Measurements from ENCODE around the gene PNISR.
"Not testable (repeated sequence)": the region's sequence is repeated elsewhere in the genome, so short reads cannot be mapped to it uniquely, and the experiment has no call there.

The PNISR gene, protein sequence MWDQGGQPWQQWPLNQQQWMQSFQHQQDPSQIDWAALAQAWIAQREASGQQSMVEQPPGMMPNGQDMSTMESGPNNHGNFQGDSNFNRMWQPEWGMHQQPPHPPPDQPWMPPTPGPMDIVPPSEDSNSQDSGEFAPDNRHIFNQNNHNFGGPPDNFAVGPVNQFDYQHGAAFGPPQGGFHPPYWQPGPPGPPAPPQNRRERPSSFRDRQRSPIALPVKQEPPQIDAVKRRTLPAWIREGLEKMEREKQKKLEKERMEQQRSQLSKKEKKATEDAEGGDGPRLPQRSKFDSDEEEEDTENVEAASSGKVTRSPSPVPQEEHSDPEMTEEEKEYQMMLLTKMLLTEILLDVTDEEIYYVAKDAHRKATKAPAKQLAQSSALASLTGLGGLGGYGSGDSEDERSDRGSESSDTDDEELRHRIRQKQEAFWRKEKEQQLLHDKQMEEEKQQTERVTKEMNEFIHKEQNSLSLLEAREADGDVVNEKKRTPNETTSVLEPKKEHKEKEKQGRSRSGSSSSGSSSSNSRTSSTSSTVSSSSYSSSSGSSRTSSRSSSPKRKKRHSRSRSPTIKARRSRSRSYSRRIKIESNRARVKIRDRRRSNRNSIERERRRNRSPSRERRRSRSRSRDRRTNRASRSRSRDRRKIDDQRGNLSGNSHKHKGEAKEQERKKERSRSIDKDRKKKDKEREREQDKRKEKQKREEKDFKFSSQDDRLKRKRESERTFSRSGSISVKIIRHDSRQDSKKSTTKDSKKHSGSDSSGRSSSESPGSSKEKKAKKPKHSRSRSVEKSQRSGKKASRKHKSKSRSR

DNA sequence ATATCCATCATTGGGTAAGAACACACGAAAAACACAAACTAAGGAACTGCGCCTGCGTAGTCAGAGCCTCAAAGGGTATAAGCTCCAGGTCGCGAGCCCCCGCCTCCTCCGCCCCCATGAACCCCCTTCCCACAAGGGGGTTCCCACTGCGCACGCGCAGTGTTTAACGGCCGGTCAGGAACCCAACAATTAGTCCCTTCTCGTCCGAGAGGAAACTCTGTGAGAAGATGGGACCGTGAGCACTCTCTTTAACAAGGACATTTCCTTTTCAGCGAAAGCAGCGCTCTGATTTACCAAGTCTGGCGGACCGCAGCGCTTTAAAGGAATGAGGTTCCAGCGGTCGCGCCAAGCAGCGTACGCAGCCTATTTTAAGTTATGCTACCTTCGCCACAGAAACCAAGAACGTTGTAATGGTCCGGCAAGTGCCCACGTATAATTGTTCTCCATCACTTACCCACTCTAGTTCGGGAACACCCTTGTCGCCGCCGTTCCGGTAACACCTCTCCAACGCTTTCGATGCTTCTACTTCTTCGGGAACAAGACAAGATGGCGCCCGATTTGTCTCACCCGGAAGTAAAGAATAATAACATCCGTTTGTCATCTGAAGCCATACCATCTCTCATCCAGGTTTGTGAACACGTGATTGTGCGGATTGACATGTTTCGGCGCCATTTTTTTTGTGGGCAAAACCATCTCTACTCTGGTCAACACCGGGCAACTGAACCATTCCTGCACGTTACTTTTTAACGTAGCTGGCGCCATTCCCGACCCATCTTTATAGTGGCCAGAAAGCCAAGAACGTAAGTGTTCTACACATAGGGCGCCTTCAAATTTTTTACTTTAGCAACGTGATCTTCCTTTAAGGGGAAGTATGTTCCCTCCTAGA lies at the start of gene PNISR:
TSS of gene PNISR (minus strand) at position 548 of the 886 bp plus-strand sequence. CDS start 10,649 bp downstream, outside the sequence.
- peak; percentile 69 to 76 (median 75) for DNase-seq (ENCODE audit: low read depth in 3 of 3)

DNA sequence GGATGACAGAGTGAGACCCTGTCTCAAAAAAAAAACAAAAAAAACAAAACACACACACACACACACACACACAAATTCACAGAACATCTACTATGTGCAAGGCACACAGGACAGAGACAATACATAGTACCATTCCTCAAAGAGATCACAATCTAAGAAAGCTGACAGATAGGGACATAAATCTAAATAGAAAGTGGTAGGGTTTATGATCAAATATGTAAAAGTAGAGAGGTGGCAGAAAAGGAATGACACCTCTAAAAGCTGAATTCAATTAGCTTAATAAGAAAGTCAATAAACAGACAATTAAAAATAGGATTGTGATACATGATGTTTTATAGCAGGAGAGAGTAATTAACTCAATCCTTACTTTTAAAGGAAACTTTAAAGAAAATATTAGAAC lies 48.6 kb upstream of the PNISR start:
- no peak for DNase-seq (ENCODE audit: low read depth in 3 of 3)

DNA sequence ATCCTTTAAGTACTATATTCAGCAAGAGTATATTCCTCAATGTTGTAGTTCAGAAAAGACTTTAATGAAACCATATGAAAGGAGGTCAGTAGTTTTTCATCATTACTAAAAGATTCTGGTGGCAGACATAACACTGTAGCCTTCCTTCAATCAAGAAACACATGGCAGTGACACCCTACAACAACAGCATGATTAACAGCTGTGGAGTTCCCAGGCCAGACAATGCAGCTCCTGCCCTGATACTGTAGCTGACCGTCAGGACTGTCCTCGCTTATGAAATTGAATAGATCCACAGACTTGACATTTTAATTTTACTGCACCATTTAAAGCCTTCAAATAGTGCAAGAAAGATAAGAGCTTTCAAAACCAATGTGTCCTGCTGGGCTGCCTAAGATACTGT lies 46.5 kb upstream of the PNISR start:
- no peak for DNase-seq (ENCODE audit: low read depth in 3 of 3)

DNA sequence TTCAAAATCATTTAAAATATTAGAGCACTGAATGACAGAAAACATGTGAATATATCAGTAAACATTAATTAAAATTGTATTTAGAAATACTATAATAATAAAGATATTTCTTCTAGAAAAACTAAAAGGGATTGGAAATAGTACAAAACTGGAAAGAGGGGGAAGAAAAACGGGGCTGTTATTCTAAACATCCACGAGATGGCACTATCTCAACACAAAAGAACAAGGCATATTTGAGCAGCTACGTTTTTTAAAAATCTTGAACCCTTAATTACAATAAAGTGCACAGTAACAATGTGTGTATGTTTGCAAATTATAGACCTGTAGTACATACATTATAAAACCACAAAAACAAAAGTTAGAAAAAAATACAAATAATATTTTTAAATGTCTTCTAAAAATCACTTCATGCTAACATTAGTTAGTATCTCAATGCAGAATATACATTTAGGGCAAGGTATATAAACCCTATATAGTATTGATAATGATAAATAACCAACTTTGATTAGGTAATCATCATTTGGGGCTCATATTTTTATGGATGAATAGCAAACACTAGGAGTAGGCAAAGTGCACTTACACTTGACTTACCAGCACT lies 42.5 kb upstream of the PNISR start:
- no peak for DNase-seq (ENCODE audit: low read depth in 3 of 3)

DNA sequence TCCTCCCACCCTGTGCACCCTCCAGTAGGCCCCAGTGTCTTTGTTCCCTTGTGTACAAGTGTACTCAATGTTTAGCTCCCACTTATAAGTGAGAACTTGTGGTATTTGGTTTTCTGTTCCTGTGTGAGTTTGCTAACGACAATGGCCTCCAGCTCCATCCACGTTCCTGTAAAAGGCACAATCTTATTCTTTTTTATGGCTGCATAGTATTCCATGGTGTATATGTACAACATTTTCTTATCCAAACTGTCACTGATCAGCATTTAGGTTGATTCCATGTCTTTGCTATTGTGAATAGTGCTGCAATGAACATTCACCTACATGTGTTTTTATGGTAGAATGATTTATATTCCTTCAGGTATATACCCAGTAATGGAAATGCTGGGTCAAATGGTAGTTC lies 34.0 kb upstream of the PNISR start:
- not testable (repeated sequence) for DNase-seq (ENCODE audit: low read depth in 3 of 3)

DNA sequence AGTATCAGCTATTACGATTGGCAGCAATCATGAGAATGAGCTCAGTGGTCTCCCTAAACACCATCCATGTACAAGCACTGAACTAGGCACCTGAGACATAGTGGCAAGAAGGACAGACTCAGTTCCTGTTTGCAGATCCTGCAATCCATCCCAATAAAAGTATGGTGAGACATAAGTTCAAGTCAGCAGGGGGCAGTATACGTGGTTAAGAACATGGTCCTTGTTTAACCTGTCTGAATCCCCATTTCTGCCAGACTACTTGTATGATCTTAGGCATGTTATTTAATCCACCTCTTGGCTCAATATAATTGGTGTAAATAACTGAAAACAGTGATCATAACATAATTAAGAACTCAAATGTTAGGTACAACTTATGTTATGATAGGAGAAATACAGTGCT lies 33.2 kb upstream of the PNISR start:
- DNase-seq (ENCODE audit: low read depth in 3 of 3) = peak in 1 of 3 donors; percentile 2

DNA sequence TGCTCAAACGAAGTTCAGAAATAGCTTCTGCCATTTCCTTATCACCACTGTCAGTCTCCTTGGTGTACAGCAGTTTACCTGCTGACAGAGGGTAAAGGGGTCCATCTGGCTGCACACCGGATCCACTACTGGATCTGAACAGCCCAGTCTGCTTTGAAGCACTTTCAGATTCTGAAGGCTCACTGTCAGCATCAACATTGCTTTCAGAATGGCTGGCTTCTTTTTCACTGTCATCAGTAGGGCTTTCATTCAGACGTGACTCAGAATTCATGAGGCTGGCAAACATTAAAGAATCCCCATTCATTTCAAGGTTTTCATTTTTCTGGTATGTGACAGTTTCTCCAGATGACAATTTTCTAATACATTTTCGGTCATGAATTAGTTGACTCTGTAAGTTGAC lies 21.0 kb upstream of the PNISR start:
- no peak for DNase-seq (ENCODE audit: low read depth in 3 of 3)

DNA sequence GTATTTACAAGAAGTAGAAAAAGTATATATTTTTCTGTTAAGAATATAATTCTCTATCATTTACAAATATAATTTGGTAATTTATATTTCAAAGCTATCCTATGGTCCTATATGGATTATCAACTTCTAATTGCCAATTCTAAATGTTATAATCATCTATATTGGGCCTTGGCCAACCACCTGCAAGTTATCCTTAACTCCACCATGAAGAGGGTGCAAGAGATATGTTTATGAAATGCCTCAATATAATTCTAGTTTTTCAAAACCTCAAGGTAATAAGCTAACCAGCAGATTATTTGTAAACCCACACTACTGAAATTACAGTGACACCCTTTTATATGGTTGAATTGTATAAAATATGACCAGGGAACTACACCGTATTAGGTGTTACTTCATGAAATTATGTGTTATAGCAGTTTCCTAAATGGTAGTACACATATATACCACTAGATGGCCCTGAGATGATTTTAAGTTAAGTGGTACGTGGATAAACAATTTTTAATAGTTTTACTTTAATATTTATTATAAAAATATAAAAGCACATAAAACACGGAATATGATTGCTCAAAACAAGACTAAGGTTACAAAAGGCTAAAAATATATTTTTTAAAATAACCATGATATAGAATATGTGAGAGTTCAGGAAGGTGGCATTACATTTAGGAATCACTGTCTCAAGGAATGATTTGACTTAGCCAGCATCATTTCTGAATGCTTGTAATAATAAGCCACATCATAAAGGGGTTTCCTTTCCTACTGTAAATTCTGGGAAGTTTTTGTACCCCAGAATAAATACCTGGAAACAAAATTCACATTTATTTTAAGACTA lies 9.8 kb upstream of the PNISR start:
- no peak for DNase-seq (ENCODE audit: low read depth in 3 of 3)

DNA sequence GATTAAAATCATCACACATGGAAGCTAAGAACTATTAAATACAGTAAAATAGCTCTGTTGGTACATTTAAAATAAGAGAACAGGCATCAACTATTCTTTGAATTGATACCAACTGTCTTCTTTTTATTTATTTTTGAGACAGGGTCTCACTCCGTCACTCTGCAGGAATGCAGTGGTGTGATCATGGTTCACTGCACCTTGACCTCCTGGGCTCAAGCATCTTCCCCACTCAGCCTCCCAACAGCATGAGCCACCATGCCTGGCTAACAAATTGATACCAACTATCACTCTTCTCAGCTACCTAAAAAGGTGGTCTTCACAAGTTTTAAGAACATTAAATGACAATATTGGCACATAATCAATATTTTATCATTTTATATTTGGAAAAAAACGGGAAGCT lies 7.8 kb upstream of the PNISR start:
- DNase-seq (ENCODE audit: low read depth in 3 of 3) = no peak

DNA sequence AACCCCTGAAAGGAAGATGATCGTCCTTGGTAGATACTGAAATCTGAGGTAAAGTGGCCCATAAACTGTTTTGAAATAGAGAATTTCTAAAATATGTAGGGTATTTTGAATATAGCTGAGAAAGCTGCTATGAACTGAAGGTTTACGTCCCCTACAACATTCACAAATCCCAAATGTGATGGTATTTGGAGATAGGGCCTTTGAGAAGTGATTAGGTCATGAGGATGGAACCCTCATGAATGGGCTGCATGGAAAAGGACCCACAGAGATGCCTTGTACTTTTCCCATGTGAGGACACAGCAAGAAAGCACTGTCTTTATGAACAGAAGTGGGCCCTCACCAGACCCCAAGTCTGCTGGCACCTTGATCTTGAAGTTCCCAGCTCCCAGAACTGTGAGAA lies 6.8 kb upstream of the PNISR start:
- no peak for DNase-seq (ENCODE audit: low read depth in 3 of 3)

DNA sequence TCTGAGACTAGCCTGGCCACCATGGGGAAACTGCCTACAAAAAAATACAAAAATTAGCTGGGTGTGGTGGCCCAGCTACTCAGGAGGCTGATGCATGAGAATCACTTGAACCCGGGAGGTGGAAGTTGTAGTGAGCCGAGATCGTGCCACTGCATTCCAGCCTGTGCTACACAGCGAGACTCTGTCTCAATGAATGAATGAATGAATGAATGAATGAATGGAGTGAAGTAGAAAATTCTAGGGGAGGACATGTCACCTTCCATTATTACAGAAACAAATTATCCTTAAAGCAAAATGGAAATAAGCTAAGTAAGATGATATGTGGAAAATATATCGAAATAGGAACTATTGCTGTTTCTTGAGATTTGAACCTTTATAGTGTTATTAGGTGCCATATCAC lies 2.9 kb upstream of the PNISR start:
- no peak for DNase-seq (ENCODE audit: low read depth in 3 of 3)

DNA sequence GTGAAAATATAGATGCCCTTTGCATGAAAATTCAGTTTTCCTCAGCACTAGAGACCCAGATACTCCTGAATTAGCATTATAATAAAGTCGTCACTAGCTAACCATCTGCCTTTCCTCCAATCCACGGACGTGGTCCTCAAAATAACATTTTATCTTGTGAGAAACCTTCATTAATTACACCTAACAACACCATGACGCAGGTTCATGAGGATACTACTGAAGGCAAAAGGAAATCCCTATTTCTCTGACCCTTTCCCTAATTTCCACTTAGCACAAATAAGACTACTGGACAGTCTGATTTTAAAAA lies 1.3 kb upstream of the PNISR start:
- DNase-seq (ENCODE audit: low read depth in 3 of 3) = no peak

DNA sequence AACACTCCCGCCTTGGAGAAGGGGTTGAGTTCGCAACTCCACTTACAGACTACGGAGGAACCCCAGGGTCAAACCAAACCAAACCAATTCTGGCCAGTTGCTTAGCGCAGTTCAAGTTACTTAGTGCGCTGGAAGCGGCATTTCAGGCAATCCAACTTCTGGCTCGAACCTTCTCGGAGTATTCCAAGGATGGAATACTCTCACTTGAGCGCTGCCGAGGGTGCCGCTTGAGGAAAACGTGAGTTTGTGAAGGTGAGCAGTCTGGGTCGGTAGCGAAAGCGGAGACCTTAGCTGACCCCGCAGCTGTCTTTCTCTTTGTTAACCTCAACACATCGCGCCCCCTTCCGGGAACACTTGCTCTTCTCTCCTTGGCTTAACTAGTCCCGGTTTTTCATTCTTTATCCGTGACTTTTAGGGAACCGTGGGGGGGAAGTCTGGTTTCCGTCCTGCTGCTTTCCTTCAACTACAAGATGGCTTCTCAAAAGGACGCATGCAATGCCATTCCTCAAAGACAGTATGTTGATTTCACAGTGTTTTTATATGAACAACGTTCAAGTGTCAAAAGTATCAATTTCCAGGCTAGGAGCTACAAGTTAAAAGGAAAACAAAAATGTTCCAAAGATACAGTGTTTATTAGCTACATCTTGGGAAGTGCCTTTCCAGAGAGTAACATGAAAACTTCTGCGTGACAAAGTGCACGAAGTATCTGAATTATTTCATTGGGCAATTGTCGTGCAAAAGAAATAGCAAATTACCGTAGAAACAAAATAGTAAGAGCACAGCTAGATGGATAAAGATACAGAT lies 741 bp upstream of the PNISR start:
- peak; percentile 46 to 55 (median 52) for DNase-seq (ENCODE audit: low read depth in 3 of 3)

DNA sequence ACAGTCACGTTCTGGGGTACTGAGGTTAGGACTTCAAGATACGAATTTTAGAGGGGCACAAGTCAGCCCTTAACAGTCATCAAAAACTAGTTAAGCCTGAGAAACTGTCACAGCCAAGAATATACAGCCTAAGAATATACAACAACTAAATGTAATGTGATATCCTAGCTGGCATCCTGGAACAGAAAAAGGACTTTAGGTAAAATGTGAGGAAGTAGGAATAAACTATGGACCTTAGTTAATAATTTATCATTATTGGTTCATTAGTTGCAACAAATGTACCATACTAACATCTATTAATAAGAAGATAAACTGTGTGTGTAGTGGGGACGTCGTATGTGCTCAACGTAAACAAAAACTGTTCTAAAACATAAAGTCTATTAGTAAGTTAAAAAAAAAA lies 1.1 kb downstream of the PNISR start:
- no peak for DNase-seq (ENCODE audit: low read depth in 3 of 3)

DNA sequence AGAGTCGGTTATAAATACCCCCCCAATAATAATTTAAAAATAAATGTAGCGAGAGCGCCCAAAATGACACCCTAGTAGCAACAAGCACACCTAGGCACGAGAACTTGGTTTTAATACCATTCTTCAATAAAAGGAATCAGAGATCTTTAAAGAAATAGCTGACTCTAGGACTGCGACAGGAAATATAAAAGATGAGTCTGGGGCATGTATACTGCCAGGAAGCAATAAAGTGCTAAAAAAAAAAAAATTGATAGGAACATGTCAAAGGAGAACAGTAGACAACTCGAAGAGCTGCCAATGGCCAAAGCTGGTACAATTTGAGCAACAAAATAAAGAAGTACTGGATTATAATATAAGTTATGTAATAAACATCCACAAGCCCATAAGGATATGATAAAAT lies 2.2 kb downstream of the PNISR start:
- no peak for DNase-seq (ENCODE audit: low read depth in 3 of 3)

DNA sequence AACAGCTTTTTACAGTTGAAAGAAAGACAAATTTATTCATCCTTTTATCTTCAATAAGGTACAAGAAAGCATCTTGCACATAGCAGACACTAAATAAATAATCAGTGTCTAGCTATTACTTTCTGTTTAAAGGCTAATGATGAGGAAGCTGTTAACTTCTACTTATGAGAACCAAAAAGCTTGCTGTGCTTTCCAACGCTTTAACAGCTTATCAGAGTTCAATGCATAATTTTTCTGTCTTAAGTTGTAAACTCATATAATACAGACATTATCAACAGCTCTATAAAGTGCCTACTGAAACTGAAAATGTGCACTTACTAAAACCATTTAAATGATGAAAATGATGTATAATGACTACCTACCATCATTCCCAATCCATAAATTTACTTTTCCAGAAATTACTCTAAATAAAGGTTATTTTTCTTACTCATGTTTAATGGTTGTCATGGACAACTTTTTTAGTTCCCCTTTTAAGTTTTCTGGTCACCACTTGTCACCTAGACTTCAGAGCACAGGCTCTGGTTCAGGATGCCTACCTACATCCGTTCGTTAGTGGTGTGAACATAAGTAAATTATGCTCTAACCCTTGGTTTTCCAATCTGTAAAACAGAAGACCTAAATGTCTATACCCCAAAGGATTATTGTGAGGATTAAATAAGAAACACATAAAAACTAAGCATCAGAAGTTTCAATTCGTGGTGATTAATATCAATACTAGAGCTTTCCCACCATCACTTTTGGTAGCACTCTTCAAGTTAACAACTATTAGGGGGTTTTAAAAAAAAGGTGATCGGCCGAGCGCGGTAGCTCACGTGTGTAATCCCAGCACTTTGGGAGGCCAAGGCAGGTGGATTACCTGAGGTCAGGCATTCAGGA lies 8.0 kb downstream of the PNISR start:
- DNase-seq (ENCODE audit: low read depth in 3 of 3) = no peak

DNA sequence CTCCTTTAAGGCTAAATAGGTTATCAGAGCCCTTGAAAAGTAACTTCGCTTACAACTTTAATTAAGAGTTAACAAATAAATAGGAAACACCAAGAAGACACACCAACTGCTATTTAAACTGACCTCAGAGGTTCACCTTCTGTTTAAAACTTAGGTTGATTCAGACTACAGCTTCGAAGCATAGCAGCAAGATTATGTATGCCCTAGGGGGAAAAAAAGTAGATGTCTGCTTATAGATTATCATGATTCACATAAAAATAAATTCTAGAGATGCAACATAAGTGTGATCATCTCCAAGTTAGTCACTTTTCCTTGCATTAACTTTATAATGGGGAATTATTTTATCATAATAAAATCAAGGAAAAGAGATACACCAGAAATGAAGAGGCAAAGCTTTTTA lies 8.9 kb downstream of the PNISR start:
- DNase-seq (ENCODE audit: low read depth in 3 of 3) = no peak

DNA sequence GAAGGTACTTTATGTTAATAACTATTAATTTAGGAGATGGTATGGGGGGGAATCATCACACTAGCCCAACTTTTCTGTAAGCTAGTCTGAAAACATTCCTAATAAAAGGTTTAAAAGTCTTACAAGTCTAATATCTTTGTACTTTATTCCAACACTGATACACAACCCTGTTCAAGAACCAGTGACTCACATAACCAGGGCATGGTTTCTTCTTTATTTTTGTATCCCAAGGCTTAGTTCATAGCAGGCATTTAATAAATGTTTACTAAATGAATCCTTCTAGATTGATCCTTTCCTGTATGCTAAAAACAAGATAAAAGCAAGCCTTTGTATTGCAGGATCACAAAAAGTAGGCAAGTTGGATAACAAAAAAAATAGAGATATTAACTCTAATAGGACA lies 9.7 kb downstream of the PNISR start:
- no peak for DNase-seq (ENCODE audit: low read depth in 3 of 3)

DNA sequence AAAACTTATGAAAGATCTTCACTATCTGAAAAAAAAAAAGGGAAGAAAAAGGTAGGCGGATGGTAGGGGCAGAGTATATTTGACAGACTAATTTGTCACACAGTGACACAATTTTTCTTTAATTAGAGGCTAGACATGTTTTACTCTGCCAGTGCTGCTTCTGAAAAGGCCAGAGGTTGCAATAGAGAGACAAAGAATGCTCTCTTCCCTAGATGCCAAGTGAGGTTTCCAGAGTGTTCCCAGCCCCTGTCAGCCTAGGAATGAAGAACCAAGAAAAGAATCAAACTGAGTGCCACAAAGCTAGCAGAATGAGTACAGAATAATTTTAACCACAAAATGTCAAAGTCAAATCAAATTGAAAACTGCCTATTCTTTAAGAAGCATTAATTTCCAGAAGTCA lies 13.0 kb downstream of the PNISR start:
- no peak for DNase-seq (ENCODE audit: low read depth in 3 of 3)

Measured in stimulated activated CD4-positive, alpha-beta T cell treated with anti-CD3 and anti-CD28 coated beads, TNF-alpha, amount 100 ng/mL, for 48 hours (primary cell).